Measurements from ENCODE around the gene CAPSL.

GRCh38 chr5:35880156-35880555 is 58.3 kb downstream of the CAPSL start:
- TF ChIP-seq, protein P1, sequence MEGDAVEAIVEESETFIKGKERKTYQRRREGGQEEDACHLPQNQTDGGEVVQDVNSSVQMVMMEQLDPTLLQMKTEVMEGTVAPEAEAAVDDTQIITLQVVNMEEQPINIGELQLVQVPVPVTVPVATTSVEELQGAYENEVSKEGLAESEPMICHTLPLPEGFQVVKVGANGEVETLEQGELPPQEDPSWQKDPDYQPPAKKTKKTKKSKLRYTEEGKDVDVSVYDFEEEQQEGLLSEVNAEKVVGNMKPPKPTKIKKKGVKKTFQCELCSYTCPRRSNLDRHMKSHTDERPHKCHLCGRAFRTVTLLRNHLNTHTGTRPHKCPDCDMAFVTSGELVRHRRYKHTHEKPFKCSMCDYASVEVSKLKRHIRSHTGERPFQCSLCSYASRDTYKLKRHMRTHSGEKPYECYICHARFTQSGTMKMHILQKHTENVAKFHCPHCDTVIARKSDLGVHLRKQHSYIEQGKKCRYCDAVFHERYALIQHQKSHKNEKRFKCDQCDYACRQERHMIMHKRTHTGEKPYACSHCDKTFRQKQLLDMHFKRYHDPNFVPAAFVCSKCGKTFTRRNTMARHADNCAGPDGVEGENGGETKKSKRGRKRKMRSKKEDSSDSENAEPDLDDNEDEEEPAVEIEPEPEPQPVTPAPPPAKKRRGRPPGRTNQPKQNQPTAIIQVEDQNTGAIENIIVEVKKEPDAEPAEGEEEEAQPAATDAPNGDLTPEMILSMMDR (IDR thresholded peaks at IDR 0.05; ENCODE audit: low read depth, low read length): no peak
- TF ChIP-seq EZH2phosphoT487 (IDR thresholded peaks at IDR 0.05; ENCODE audit: low read depth): no peak

Data from OCI-LY3 (cell line).